Right atrium auricular region (tissue), 2 donors: ENCODE data around the gene BEAN1. TPM values are rescaled to one million over a fixed set of nuclear protein-coding genes. Genes with fewer than 3 reads are reported as not detected.

Experiments
- DNase-seq: peaks from one replicate; pipeline ENCODE4 v3.0.0-alpha.2; 2019; ENCODE audit warnings: low spot score
- H3K27ac ChIP-seq, 2 donors: fragments of 200-600 bp; sonication (generic); 1 replicate in 1 of 2; 2 replicates in 1 of 2; pipeline ENCODE4 v1.5.1; 2016 to 2019
- H3K27me3 ChIP-seq, 2 donors: fragments of 200-600 bp; sonication (generic); one replicate each; pipeline versions ENCODE4 v1.5.1 to v1.6.0; 2017 to 2019
- H3K36me3 ChIP-seq: fragments of 200-600 bp; sonication (generic); one replicate; pipeline ENCODE4 v1.5.1; 2016
- H3K4me1 ChIP-seq, 2 donors: fragments of 200-600 bp; sonication (generic); one replicate each; pipeline versions ENCODE4 v1.5.1 to v1.6.0; 2017 to 2019
- H3K4me3 ChIP-seq, 2 donors: fragments of 200-600 bp; sonication (generic); 1 replicate in 1 of 2; 2 replicates in 1 of 2; pipeline ENCODE4 v1.5.1; 2017 to 2019; ENCODE audit warnings: mild to moderate bottlenecking in 1 of 2, moderate library complexity in 1 of 2
- H3K9me3 ChIP-seq, 2 donors: fragments of 200-600 bp; sonication (generic); one replicate each; pipeline ENCODE4 v1.5.1; 2019
- total RNA-seq, 2 donors: library from RNA; depleted of rRNA; stranded (reverse); fragments of >200 nt; gene quantifications; one replicate each; pipeline ENCODE4 v1.1.0, GENCODE V29; 2016
- TF ChIP-seq, protein P1 (sequence below), 2 donors: fragments of 200-600 bp; sonication (generic); IDR thresholded peaks; one replicate each; pipeline ENCODE4 v1.5.1; 2019; ENCODE audit warnings: antibody characterized with exemption in 2 of 2

BEAN1 gene
- total RNA-seq, 2 donors from 2014 or later: 0.48 to 0.75 TPM

DNA sequence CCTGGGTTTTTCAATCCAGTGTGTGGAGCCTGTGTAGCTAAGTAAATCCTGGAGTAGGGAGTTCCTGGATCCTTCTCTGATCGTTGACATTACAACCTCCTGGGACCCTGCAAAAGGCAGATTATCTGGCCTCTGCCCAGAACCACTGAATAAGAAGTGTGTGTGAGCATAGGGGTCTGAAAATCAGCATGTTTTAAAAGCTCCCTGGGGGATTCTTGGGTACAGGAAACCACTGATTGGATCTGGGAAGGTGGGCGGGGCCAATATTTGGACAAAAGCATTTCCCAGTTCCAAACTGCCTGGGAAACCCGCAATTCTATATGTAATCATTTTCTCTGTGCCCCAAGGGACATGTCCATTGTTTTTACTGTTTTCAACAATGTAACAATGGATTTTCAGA lies 27.2 kb upstream of the BEAN1 start:
- no peak overlapping the region for H3K4me3 ChIP-seq
- no peaks in the 10 kb centered on the region for H3K27me3 ChIP-seq
- no peak for DNase-seq
- TF ChIP-seq, protein P1, sequence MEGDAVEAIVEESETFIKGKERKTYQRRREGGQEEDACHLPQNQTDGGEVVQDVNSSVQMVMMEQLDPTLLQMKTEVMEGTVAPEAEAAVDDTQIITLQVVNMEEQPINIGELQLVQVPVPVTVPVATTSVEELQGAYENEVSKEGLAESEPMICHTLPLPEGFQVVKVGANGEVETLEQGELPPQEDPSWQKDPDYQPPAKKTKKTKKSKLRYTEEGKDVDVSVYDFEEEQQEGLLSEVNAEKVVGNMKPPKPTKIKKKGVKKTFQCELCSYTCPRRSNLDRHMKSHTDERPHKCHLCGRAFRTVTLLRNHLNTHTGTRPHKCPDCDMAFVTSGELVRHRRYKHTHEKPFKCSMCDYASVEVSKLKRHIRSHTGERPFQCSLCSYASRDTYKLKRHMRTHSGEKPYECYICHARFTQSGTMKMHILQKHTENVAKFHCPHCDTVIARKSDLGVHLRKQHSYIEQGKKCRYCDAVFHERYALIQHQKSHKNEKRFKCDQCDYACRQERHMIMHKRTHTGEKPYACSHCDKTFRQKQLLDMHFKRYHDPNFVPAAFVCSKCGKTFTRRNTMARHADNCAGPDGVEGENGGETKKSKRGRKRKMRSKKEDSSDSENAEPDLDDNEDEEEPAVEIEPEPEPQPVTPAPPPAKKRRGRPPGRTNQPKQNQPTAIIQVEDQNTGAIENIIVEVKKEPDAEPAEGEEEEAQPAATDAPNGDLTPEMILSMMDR (IDR thresholded peaks at IDR 0.05): no peak
- H3K36me3 ChIP-seq: no peaks in the 10 kb centered on the region
- H3K9me3 ChIP-seq: no peaks in the 10 kb centered on the region
- H3K27ac ChIP-seq: peak overlapping the region in 1 of 2 donors; percentile 46
- peaks cover 0 to 14% of the 10 kb centered on the region in 2 donors for H3K4me1 ChIP-seq

DNA sequence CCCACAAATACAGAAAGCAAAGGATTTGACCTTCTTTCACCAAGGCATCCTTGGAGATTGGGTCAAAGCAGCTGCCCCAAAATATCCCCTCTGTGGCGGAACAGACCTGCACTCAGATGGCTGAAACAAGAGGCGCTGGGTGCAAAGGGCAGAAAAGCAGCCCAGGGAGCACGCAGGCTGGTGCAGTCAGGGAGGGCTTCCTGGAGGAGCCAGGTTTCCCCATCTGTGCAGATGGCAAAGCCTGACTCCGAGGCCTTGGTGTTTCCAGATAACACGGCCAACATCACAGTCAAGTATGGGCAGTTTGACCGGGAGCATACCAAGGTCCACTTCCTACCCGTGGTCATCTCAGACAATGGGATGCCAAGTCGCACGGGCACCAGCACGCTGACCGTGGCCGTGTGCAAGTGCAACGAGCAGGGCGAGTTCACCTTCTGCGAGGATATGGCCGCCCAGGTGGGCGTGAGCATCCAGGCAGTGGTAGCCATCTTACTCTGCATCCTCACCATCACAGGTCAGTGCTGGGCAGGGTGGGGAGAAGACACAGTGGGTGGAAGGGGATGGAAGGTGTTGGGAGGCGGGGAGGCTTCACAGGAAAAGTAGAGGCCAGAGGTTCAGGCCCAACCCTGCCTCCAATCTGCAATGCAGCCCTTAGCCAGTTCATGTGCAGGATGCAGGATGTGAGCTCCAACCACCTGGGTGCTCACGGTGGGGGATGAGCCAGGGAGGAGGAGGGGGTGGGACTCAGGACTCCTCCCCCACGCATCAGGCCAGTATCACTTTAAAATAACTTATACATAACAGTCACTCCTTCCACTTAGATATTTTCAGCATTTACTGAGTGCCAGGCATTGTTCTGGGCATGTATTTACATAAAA lies 26.4 kb upstream of the BEAN1 start:
- Histone ChIP-seq H3K36me3 (no peaks in the 10 kb centered on the region), H3K4me3 (no peak overlapping the region), H3K27ac (peak overlapping the region in 1 of 2 donors; percentile 46), H3K9me3 (no peaks in the 10 kb centered on the region), H3K27me3 (no peaks in the 10 kb centered on the region), H3K4me1 (peaks cover 0 to 14% of the 10 kb centered on the region in 2 donors)
- TF ChIP-seq, protein P1 (IDR thresholded peaks at IDR 0.05): no peak
- DNase-seq: no peak

DNA sequence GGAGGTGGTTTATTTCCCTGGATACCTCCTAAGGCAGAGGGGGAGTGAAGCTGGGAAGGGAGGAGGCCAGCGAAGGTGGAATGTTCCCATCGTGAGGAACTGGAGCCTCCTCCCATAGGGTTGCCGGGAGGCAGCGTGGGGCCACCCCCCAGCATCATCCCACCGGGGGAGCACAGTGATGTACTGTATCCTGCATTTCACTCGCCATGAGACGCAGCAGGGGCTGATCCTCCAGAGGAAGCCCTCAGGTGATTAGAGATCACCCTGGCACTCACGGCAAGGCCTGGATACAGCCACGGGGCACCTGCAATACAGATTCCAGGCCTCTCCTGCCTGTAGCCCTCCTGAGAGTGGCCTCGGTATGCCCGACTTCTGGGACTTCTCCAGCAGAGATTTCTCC lies 25.5 kb upstream of the BEAN1 start:
- no peaks in the 10 kb centered on the region for H3K27me3 ChIP-seq
- no peaks in the 10 kb centered on the region for H3K36me3 ChIP-seq
- no peaks in the 10 kb centered on the region for H3K9me3 ChIP-seq
- H3K27ac ChIP-seq: no peak overlapping the region
- TF ChIP-seq, protein P1 (IDR thresholded peaks at IDR 0.05): no peak
- H3K4me3 ChIP-seq: no peak overlapping the region
- no peak for DNase-seq
- peaks cover 0 to 15% of the 10 kb centered on the region in 2 donors for H3K4me1 ChIP-seq

DNA sequence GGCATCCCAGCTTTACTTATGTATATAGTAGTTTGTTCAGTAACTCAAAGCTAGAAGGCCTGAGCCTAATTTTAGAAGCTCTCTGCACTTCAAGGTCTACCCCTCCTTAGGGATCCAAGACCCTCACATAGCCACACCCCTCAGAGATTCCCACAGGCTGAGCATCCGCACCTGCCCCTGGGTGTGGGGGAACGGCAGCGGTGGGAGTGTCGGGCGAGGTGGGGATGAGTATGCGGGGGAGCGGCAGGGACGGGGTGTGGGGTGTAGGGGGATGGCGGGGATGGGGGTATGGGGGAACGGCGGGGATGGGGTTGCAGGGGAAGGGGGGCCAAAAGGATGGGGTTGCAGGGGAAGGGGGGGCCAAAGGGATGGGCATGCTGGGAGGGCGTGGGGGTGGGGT lies 24.9 kb upstream of the BEAN1 start:
- TF ChIP-seq, protein P1 (IDR thresholded peaks at IDR 0.05): no peak
- DNase-seq: no peak
- Histone ChIP-seq H3K36me3 (no peaks in the 10 kb centered on the region), H3K27me3 (no peaks in the 10 kb centered on the region), H3K9me3 (no peaks in the 10 kb centered on the region), H3K27ac (no peak overlapping the region), H3K4me1 (peaks cover 0 to 21% of the 10 kb centered on the region in 2 donors), H3K4me3 (no peak overlapping the region)

DNA sequence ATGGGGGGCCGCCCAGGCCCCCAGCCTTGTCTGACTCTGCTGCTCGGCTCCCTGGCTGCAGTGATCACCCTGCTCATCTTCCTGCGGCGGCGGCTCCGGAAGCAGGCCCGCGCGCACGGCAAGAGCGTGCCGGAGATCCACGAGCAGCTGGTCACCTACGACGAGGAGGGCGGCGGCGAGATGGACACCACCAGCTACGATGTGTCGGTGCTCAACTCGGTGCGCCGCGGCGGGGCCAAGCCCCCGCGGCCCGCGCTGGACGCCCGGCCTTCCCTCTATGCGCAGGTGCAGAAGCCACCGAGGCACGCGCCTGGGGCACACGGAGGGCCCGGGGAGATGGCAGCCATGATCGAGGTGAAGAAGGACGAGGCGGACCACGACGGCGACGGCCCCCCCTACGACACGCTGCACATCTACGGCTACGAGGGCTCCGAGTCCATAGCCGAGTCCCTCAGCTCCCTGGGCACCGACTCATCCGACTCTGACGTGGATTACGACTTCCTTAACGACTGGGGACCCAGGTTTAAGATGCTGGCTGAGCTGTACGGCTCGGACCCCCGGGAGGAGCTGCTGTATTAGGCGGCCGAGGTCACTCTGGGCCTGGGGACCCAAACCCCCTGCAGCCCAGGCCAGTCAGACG lies 24.4 kb upstream of the BEAN1 start:
- Histone ChIP-seq H3K4me1 (peaks cover 0 to 24% of the 10 kb centered on the region in 2 donors), H3K27ac (no peak overlapping the region), H3K36me3 (no peaks in the 10 kb centered on the region), H3K27me3 (no peaks in the 10 kb centered on the region), H3K4me3 (no peak overlapping the region), H3K9me3 (no peaks in the 10 kb centered on the region)
- TF ChIP-seq, protein P1 (IDR thresholded peaks at IDR 0.05): no peak
- no peak for DNase-seq
